ENCODE measurements around the gene ECM2.
"Not testable (repeated sequence)": the region's sequence is repeated elsewhere in the genome, so short reads cannot be mapped to it uniquely, and the experiment has no call there.

The ECM2 gene

GRCh38 chr9:92535940-92536850 lies at the start of gene ECM2:
Gene ECM2 (minus strand): TSS chr9:92535990. CDS start chr9:92522866, 13,124 bp downstream.
- Mint-ChIP-seq H3K4me3 (no peak within 1 kb of the TSS), H3K27ac (no peak within 1 kb of the TSS), H3K9me3 (peaks cover 4% of the 10 kb centered on the region), H3K4me1 (ENCODE audit: low read depth) (peaks cover 3% of the 10 kb centered on the region), H3K36me3 (ENCODE audit: low read depth) (peaks cover 4% of the 10 kb centered on the region), H3K27me3 (no peaks in the 10 kb centered on the region)

- no peaks in the 10 kb centered on the region for H3K27me3 Mint-ChIP-seq
- peaks cover 9% of the 10 kb centered on the region for H3K36me3 Mint-ChIP-seq (ENCODE audit: low read depth)
- no peak overlapping the region for H3K27ac Mint-ChIP-seq
- H3K4me3 Mint-ChIP-seq = no peak overlapping the region
- no peaks in the 10 kb centered on the region for H3K4me1 Mint-ChIP-seq (ENCODE audit: low read depth)
- H3K9me3 Mint-ChIP-seq = no peaks in the 10 kb centered on the region
These were observed 40.4 kb upstream of the ECM2 start for GRCh38 chr9:92576175-92576574.

GRCh38 chr9:92573612-92574011 lies 37.8 kb upstream of the ECM2 start:
- not testable (repeated sequence) for H3K4me3 Mint-ChIP-seq; H3K4me1 Mint-ChIP-seq (ENCODE audit: low read depth); H3K9me3 Mint-ChIP-seq; H3K27me3 Mint-ChIP-seq; H3K27ac Mint-ChIP-seq; H3K36me3 Mint-ChIP-seq (ENCODE audit: low read depth)

DNA sequence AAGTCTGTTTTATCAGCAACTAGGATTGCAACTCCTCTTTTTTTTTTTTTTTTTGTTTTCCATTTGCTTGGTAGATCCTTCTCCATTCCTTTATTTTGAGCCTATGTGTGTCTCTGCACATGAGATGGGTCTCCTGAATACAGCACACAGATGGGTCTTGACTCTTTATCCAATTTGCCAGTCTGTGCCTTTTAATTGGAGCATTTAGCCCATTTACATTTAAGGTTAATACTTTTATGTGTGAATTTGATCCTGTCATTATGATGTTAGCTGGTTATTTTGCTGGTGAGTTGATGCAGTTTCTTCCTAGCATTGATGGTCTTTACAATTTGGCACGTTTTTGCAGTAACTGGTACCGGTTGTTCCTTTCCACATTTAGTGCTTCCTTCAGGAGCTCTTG lies 36.1 kb upstream of the ECM2 start:
- not testable (repeated sequence) for H3K27ac Mint-ChIP-seq; H3K4me3 Mint-ChIP-seq; H3K4me1 Mint-ChIP-seq (ENCODE audit: low read depth); H3K27me3 Mint-ChIP-seq; H3K36me3 Mint-ChIP-seq (ENCODE audit: low read depth); H3K9me3 Mint-ChIP-seq

DNA sequence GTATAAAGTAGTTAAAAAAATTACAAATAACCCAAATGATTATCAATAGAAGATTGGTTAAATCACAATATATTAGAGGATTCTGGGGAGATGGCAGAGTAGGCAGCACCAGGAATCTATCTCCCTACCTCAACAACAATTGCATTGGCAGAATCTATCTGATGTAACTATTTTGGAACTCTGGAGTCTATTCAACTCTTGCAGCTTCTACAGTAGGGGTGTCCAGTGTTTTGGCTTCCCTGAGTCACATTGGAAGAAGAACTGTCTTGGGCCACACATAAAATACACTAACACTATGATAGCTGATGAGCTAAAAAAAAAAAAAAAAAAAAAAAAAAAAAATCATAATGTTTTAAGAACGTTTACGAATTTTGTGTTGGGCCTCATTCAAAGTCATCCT lies 29.2 kb upstream of the ECM2 start:
- H3K9me3 Mint-ChIP-seq = peaks cover 9% of the 10 kb centered on the region
- no peak overlapping the region for H3K4me3 Mint-ChIP-seq
- no peaks in the 10 kb centered on the region for H3K4me1 Mint-ChIP-seq (ENCODE audit: low read depth)
- H3K27me3 Mint-ChIP-seq = no peaks in the 10 kb centered on the region
- no peak overlapping the region for H3K27ac Mint-ChIP-seq
- no peaks in the 10 kb centered on the region for H3K36me3 Mint-ChIP-seq (ENCODE audit: low read depth)

GRCh38 chr9:92564504-92564903 lies 28.7 kb upstream of the ECM2 start:
- Mint-ChIP-seq H3K36me3 (ENCODE audit: low read depth) (no peaks in the 10 kb centered on the region), H3K9me3 (peaks cover 9% of the 10 kb centered on the region), H3K27ac (no peak overlapping the region), H3K27me3 (no peaks in the 10 kb centered on the region), H3K4me1 (ENCODE audit: low read depth) (no peaks in the 10 kb centered on the region), H3K4me3 (no peak overlapping the region)

DNA sequence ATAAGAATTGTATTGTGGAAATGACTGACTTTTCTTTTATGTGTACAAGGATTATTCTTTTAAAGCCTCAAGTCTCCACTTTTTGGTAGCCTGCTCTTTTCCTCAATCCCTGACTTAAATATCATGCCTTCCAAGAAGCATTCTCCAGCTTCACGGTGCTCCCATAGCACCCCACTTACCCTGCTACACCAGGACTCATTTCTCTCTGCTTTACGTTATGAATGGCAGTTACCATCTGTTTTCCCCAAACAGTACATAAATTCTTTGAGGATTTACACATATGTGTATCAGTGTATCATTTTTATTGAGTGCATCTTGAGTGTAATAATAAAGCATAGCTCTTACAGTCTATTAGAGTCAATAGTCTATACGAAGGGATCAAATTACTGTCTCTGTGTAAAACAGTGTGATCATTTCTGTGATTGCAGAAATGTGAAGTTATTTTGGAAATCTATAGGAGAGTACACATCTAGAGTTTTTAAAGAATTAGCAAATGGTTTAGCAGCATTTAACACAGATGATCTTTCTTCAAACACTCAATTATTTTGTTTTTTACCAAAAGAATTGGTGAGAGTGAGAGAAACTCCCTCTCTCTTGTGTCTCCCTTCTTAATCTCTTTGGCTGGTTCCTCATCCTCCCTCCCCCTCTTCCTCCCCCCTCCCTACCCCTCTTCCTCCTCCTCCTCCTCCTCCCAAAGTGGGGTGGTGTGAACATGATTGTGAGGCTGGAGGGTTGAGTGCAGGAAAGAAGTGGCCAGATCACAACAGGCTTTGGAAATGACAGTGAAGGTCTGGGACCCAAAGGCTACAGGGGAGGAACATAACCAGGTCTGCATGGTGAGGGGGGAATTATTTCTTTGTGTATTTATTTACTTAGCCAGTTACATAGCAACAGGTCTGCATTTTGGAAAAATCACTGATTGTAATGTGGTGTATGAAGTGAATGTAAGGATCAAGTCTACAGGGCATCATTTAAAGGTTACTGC lies 27.6 kb upstream of the ECM2 start:
- Mint-ChIP-seq H3K27me3 (no peaks in the 10 kb centered on the region), H3K4me1 (ENCODE audit: low read depth) (no peaks in the 10 kb centered on the region), H3K9me3 (peaks cover 9% of the 10 kb centered on the region), H3K4me3 (no peak overlapping the region), H3K36me3 (ENCODE audit: low read depth) (no peaks in the 10 kb centered on the region), H3K27ac (no peak overlapping the region)

DNA sequence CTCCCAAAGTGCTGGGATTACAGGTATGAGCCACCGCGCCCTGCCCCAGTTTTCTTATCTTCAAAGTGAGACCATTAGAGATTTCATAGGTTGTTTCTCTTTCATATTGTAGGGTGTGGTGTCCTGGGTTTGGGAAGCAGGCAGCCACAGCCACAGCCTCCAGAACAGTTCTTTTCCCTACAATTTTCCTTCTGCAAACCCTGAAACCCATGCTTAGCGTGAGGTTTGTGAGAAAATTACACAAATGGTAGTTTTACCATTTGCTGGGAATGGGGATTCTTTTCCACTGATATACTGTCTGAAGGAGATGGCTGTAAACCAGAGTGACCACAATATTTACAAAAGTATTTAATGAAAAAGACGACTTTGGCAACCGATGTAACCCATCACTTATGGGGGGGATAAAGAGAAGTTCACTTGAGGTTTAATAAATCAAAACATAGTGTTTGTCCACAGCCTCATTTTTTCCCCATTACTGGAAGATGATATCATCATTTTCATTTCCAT lies 26.7 kb upstream of the ECM2 start:
- Mint-ChIP-seq H3K27me3 (no peaks in the 10 kb centered on the region), H3K4me1 (ENCODE audit: low read depth) (no peaks in the 10 kb centered on the region), H3K36me3 (ENCODE audit: low read depth) (no peaks in the 10 kb centered on the region), H3K4me3 (no peak overlapping the region), H3K9me3 (peaks cover 9% of the 10 kb centered on the region), H3K27ac (no peak overlapping the region)

- Mint-ChIP-seq H3K27ac (no peak overlapping the region), H3K4me1 (ENCODE audit: low read depth) (no peaks in the 10 kb centered on the region), H3K36me3 (ENCODE audit: low read depth) (no peaks in the 10 kb centered on the region), H3K27me3 (no peaks in the 10 kb centered on the region), H3K4me3 (no peak overlapping the region), H3K9me3 (peaks cover 5% of the 10 kb centered on the region)
These were observed 25.9 kb upstream of the ECM2 start for GRCh38 chr9:92561374-92562330.

- no peak overlapping the region for H3K27ac Mint-ChIP-seq
- H3K4me3 Mint-ChIP-seq = no peak overlapping the region
- peaks cover 6% of the 10 kb centered on the region for H3K4me1 Mint-ChIP-seq (ENCODE audit: low read depth)
- H3K27me3 Mint-ChIP-seq = no peaks in the 10 kb centered on the region
- no peaks in the 10 kb centered on the region for H3K9me3 Mint-ChIP-seq
- peaks cover 7% of the 10 kb centered on the region for H3K36me3 Mint-ChIP-seq (ENCODE audit: low read depth)
These were observed 23.0 kb upstream of the ECM2 start for GRCh38 chr9:92558612-92559374.

- Mint-ChIP-seq H3K4me3 (no peak overlapping the region), H3K4me1 (ENCODE audit: low read depth) (peaks cover 4% of the 10 kb centered on the region), H3K9me3 (no peaks in the 10 kb centered on the region), H3K27me3 (no peaks in the 10 kb centered on the region), H3K36me3 (ENCODE audit: low read depth) (peaks cover 10% of the 10 kb centered on the region), H3K27ac (no peak overlapping the region)
These were observed 15.0 kb upstream of the ECM2 start for GRCh38 chr9:92550765-92551164.

DNA sequence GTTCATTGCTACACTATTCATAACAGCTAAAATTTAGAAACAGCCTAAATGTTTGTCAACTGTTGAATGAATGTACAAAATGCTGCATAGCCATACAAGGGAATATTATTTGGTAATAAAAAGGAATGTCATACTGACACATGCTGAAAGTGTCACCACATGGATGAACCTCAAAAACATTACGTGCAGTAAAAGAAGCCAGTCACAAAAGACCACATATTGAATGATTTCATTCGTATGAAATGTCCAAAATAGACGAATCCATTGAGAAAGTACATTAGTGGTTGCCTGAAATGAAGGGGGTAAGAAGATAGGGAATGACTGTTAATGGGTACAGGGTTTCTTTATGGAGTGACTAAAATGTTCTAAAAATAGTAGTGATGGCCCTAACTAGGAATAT lies 11.6 kb upstream of the ECM2 start:
- no peak overlapping the region for H3K27ac Mint-ChIP-seq
- no peaks in the 10 kb centered on the region for H3K9me3 Mint-ChIP-seq
- H3K4me1 Mint-ChIP-seq (ENCODE audit: low read depth) = no peaks in the 10 kb centered on the region
- no peak overlapping the region for H3K4me3 Mint-ChIP-seq
- peaks cover 13% of the 10 kb centered on the region for H3K36me3 Mint-ChIP-seq (ENCODE audit: low read depth)
- no peaks in the 10 kb centered on the region for H3K27me3 Mint-ChIP-seq

DNA sequence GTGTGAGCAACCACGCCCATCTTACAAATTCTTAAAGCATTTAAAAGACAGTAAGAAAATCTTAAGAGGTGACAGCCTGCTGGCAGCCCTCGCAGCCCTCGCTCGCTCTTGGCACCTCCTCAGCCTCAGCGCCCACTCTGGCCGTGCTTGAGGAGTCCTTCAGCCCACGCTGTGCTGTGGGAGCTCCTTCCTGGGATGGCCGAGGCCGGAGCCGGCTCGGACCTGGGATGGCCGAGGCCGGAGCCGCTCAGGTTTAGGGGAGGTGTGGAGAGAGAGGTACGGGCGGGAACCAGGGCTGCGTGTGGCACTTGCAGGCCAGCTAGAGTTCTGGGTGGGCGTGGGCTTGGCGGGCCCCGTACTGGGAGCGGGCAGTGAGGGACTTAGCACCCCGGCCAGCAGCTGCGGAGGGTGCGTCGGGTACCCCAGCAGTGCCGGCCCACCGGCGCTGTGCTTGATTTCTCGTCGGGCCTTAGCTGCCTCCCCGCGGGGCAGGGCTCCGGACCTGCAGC lies 9.3 kb upstream of the ECM2 start:
- H3K36me3 Mint-ChIP-seq (ENCODE audit: low read depth) = peaks cover 13% of the 10 kb centered on the region
- H3K9me3 Mint-ChIP-seq = no peaks in the 10 kb centered on the region
- H3K4me3 Mint-ChIP-seq = no peak overlapping the region
- H3K27ac Mint-ChIP-seq = no peak overlapping the region
- H3K27me3 Mint-ChIP-seq = no peaks in the 10 kb centered on the region
- H3K4me1 Mint-ChIP-seq (ENCODE audit: low read depth) = no peaks in the 10 kb centered on the region

Measured in stimulated activated naive CD8-positive, alpha-beta T cell treated with anti-CD3 and anti-CD28 coated beads, Interleukin-15, Interleukin-2, amounts not matched to agents 100 ng/mL and 50 ng/mL, for 24 hours (primary cell).